Epithelial cell of esophagus (primary cell): ENCODE data around the gene CIB2.

Experiments used
- DNase-seq: peaks from one replicate; pipeline ENCODE4 v3.0.0; 2010; ENCODE audit warnings: low read depth
- H3K4me3 ChIP-seq: 2 replicates; pipeline ENCODE4 v1.5.1; 2011; ENCODE audit warnings: mild to moderate bottlenecking, low read length, control low read depth
- CTCF ChIP-seq: IDR thresholded peaks from 2 replicates; pipeline ENCODE4 v1.5.1; 2011; ENCODE audit warnings: low read depth, mild to moderate bottlenecking, low read length, control low read depth, inconsistent platforms; ENCODE audit not compliant: insufficient read depth; ENCODE audit errors: missing control alignments

CIB2 gene

GRCh38 chr15:78140292-78140691, 9.0 kb upstream of the CIB2 start:
- TF ChIP-seq CTCF = no peak
- DNase-seq = no peak
- no peak overlapping the region for H3K4me3 ChIP-seq

- no peak for TF ChIP-seq CTCF
- no peak overlapping the region for H3K4me3 ChIP-seq
- no peak for DNase-seq
Observed at GRCh38 chr15:78139578-78139977, 8.3 kb upstream of the CIB2 start.

- DNase-seq = peak; percentile 97
- H3K4me3 ChIP-seq = no peak overlapping the region
- no peak for TF ChIP-seq CTCF
Observed at GRCh38 chr15:78133801-78134200, 2.6 kb upstream of the CIB2 start.

GRCh38 chr15:78130466-78131294, 565 bp downstream of the CIB2 start:
- no peak for DNase-seq
- H3K4me3 ChIP-seq = peak overlapping the region; percentile 4
- no peak for TF ChIP-seq CTCF

GRCh38 chr15:78129751-78130287, 1.4 kb downstream of the CIB2 start:
- no peak for TF ChIP-seq CTCF
- DNase-seq = no peak
- no peak overlapping the region for H3K4me3 ChIP-seq

- DNase-seq = no peak
Observed at GRCh38 chr15:78129077-78129750, 2.0 kb downstream of the CIB2 start.

More at GRCh38 chr15:78129077-78129750, 2.0 kb downstream of the CIB2 start:
- no peak overlapping the region for H3K4me3 ChIP-seq
- no peak for TF ChIP-seq CTCF
